Thyroid gland (tissue), 4 donors: ENCODE data around the gene OR2T29. TPM values are rescaled to one million over a fixed set of nuclear protein-coding genes. Genes with fewer than 3 reads are reported as not detected.
"Not testable (repeated sequence)": the region's sequence is repeated elsewhere in the genome, so short reads cannot be mapped to it uniquely, and the experiment has no call there.

Experiments
- DNase-seq, 2 donors: peaks; one replicate each; pipeline ENCODE4 v3.0.0-alpha.2; 2019
- H3K27ac ChIP-seq, 3 donors: fragments of 200-600 bp; sonication (generic); 1 replicate in 2 of 3; 2 replicates in 1 of 3; pipeline ENCODE4 v1.5.1; 2016 to 2019; ENCODE audit warnings: mild to moderate bottlenecking in 1 of 3, moderate library complexity in 1 of 3
- H3K27me3 ChIP-seq: fragments of 200-600 bp; sonication (generic); one replicate; pipeline ENCODE4 v1.5.1; 2019
- H3K36me3 ChIP-seq, 2 donors: fragments of 200-600 bp; sonication (generic); one replicate each; pipeline ENCODE4 v1.5.1; 2016 to 2019
- H3K4me1 ChIP-seq, 2 donors: fragments of 200-600 bp; sonication (generic); one replicate each; pipeline ENCODE4 v1.5.1; 2017 to 2019
- H3K4me3 ChIP-seq, 3 donors: fragments of 200-600 bp; sonication (generic); replicated peaks in 1 of 3; 1 replicate in 2 of 3; 2 replicates in 1 of 3; pipeline ENCODE4 v1.5.1; 2016; ENCODE audit warnings: mild to moderate bottlenecking in 1 of 3
- H3K9me3 ChIP-seq: fragments of 200-600 bp; sonication (generic); one replicate; pipeline ENCODE4 v1.5.1; 2017
- POLR2A ChIP-seq, 2 donors: fragments of 450-650 bp; IDR thresholded peaks; one replicate each; pipeline ENCODE4 v1.6.1; 2017; ENCODE audit warnings: antibody characterized with exemption in 2 of 2, mild to moderate bottlenecking in 2 of 2, moderate library complexity in 1 of 2
- WGBS, 2 donors: methylation state at CpG; one replicate each; pipeline ENCODE4 v1.1.5; 2017; 5-methylcytosine and 5-hydroxymethylcytosine counted together
- intact Hi-C: fragments of 100-400 bp; cut with DNase I; formaldehyde crosslinking; loops from one replicate; pipeline ENCODE4 v1.15.1; 2023
- total RNA-seq, 4 donors: library from RNA; depleted of rRNA; stranded (reverse); fragments of >200 nt; gene quantifications; one replicate each; pipeline ENCODE4 v1.2.3, GENCODE V29; 2016
- TF ChIP-seq, protein P1 (sequence below), 6 experiments: fragments of 200-600 bp in 3 of 6; fragments of 450-650 bp in 3 of 6; sonication (generic) in 3 of 6; IDR thresholded peaks; one replicate each; pipeline ENCODE4 v1.5.1; 2016 to 2019; ENCODE audit warnings: antibody characterized with exemption in 6 of 6, mild to moderate bottlenecking in 2 of 6, inconsistent platforms in 1 of 6, moderate library complexity in 1 of 6

The OR2T29 gene
- total RNA-seq, 4 donors from 2014 or later: not detected

GRCh38 chr1:248585266-248585665 lies 22.7 kb upstream of the OR2T29 start:
- WGBS, 2 donors: 70 to 86% methylated on average over 3 of the region's 3 CpGs
- H3K4me1 ChIP-seq: no peaks in the 10 kb centered on the region
- intact Hi-C loops: no loop called here
- H3K27me3 ChIP-seq: no peaks in the 10 kb centered on the region
- TF ChIP-seq, protein P1, sequence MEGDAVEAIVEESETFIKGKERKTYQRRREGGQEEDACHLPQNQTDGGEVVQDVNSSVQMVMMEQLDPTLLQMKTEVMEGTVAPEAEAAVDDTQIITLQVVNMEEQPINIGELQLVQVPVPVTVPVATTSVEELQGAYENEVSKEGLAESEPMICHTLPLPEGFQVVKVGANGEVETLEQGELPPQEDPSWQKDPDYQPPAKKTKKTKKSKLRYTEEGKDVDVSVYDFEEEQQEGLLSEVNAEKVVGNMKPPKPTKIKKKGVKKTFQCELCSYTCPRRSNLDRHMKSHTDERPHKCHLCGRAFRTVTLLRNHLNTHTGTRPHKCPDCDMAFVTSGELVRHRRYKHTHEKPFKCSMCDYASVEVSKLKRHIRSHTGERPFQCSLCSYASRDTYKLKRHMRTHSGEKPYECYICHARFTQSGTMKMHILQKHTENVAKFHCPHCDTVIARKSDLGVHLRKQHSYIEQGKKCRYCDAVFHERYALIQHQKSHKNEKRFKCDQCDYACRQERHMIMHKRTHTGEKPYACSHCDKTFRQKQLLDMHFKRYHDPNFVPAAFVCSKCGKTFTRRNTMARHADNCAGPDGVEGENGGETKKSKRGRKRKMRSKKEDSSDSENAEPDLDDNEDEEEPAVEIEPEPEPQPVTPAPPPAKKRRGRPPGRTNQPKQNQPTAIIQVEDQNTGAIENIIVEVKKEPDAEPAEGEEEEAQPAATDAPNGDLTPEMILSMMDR (IDR thresholded peaks at IDR 0.05): no peak
- no peak for TF ChIP-seq POLR2A (IDR thresholded peaks at IDR 0.05)
- DNase-seq: no peak
- H3K4me3 ChIP-seq: no peak overlapping the region
- no peak overlapping the region for H3K27ac ChIP-seq
- H3K36me3 ChIP-seq: no peaks in the 10 kb centered on the region
- H3K9me3 ChIP-seq: no peaks in the 10 kb centered on the region

DNA sequence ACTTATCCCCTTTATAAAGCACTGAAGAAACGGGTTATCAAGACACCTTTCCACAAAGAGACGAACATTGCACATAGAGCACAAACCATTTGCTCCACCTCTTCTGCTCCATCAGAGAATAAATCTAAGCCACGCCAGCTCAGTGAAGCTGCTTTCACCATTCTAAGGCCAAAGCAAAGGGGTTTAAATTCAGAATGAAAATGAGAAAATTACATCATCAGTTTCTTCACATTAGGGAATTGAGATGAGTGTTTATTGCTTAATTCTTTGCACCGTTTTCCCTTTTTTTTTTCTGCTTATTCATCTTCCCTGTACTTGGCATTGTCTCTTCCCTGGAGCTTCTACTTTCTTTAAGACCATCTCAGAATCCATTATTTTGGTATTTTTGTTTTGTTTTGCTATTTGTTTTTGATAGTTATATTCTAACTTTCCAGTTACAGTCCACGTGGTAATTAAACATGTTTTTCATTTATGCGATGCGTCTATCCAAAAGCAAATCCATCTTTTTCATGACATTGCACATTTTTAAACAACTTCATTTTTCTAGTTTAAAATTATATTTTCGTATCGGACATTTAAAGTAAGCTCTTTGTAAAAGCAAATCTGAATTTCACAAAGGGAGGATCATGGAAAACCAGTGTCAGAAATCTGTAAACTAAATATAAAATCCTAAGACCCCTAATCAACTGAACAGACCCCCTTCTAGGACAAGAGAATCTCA lies 13.8 kb upstream of the OR2T29 start:
- TF ChIP-seq, protein P1 (IDR thresholded peaks at IDR 0.05): no peak
- TF ChIP-seq POLR2A (IDR thresholded peaks at IDR 0.05): no peak
- Histone ChIP-seq H3K27ac (no peak overlapping the region), H3K36me3 (no peaks in the 10 kb centered on the region), H3K4me1 (no peaks in the 10 kb centered on the region), H3K4me3 (no peak overlapping the region), H3K27me3 (no peaks in the 10 kb centered on the region), H3K9me3 (no peaks in the 10 kb centered on the region)
- intact Hi-C loops: no loop called here
- WGBS, 2 donors: 79 to 83% methylated on average over 9 of the region's 9 CpGs
- DNase-seq: no peak

DNA sequence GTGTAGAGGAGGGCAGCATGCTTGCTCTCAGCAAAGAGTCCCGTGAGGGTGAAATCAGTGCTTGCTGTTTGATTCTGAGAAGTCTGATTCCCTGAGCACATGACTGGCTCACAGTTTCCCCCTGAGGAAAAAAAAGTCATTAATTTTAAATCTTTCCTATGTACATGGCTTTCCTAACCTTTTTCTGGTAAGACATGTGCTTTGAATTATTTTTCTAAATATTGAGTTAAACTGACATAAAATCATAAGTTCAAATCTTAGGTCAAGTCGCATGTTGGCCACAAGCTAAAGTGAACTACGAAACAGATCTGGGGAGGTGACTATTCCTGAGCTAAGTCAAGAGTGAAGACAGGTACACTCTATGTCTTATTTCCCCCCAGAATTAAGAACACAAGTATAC lies 12.1 kb upstream of the OR2T29 start, which contains the start of gene OR2T34:
OR2T34 (minus strand) TSS at position 101 of the 400 bp plus-strand sequence; CDS start at position 101, 0 bp downstream.
- H3K4me3 ChIP-seq, intact Hi-C loops, H3K9me3 ChIP-seq, DNase-seq, H3K27ac ChIP-seq, H3K4me1 ChIP-seq, H3K36me3 ChIP-seq, H3K27me3 ChIP-seq: not testable (repeated sequence)
- 90 to 91% methylated on average over 3 of the region's 3 CpGs for WGBS, 2 donors

- 81 to 83% methylated on average over 5 of the region's 8 CpGs for WGBS, 2 donors
- H3K36me3 ChIP-seq, H3K4me1 ChIP-seq, DNase-seq, H3K9me3 ChIP-seq, intact Hi-C loops, H3K27me3 ChIP-seq, H3K4me3 ChIP-seq, H3K27ac ChIP-seq: not testable (repeated sequence)
These were observed 11.3 kb upstream of the OR2T29 start for GRCh38 chr1:248573856-248574255.

DNA sequence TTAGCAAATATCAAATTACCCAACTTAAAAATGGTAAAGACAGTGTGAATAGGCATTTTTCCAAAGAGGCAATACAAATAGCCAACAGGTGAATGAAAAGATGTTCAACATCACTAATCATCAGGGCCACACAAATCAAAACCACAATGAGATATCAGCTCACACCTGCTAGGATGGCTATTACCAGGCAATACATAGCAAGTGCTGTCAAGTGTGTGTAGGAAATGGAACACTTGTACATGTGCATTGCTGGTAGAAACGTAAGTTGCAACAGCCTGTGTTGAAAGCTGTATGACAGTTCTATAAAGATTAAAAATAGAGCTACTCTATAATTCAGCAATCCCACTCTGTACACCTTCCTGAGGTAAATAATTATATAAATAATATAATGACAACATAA lies 9.5 kb upstream of the OR2T29 start:
- H3K36me3 ChIP-seq, H3K27me3 ChIP-seq, intact Hi-C loops, H3K27ac ChIP-seq, H3K4me1 ChIP-seq, DNase-seq, H3K9me3 ChIP-seq, H3K4me3 ChIP-seq: not testable (repeated sequence)
- WGBS, 2 donors: no CpG with 5 or more reads among the region's 1 CpG

DNA sequence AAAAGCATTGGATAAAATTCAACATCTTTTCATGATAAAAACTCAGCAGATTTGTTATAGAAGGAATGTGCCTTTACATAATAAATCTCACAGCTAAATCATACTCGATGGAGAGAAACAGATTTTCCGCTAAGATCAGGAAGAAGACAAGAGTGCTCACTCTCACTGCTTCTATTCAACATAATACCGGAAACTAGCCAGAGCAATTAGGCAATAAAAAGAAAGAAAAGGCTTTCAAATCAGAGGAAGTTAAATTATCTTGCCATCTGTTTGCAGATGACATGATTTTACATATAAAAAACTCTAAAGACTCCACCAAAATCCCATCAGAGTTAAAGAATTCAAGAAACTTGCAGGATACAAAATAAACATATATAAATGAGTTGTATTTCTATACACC lies 8.2 kb upstream of the OR2T29 start:
- H3K4me3 ChIP-seq, H3K4me1 ChIP-seq, H3K27me3 ChIP-seq, DNase-seq, H3K27ac ChIP-seq, H3K36me3 ChIP-seq, intact Hi-C loops, H3K9me3 ChIP-seq: not testable (repeated sequence)
- WGBS, 2 donors: 81 to 89% methylated on average over 3 of the region's 3 CpGs

GRCh38 chr1:248569049-248569448 lies 6.5 kb upstream of the OR2T29 start:
- 32 to 33% methylated on average over 2 of the region's 2 CpGs for WGBS, 2 donors
- H3K4me3 ChIP-seq, intact Hi-C loops, H3K27ac ChIP-seq, H3K9me3 ChIP-seq, DNase-seq, H3K4me1 ChIP-seq, H3K27me3 ChIP-seq, H3K36me3 ChIP-seq: not testable (repeated sequence)

DNA sequence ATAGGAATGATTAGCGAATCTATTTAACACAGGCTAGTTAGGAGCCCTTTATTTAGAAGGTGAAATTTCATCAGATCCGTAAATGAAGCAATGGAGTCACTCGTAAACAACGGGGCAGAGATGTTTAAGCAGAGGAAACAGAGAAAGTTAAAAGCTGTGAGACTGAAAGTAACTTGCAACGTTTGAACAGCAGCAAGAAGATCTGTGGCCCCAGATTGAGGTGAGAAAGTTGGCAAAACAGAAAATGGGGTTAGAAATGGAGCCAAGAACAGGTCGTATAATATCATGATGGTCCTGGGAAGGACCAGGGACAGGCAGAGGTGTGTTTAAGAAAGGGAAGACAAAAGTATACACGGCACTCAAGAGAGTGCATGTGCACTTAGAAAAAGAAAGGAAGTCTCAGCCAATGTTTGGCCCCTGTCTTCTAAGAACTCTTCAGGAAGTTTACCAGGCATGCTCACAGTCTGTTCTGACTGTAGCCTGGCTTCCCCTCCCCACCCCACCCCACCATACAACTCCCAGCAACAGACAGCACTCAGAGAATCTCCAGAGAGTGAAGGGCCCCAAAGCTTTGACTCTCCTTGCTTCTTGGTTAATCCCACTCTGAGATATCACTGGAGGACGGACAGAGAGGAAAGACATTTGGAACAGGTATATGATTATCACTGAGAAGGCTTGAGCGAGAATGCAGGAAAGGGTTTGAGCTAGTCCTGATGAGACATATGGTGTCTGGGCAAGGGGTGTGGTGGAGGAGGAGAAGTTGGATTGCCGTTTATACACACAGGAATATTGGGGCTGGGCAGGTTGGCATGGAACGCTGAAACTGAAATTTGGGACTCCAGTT lies 3.2 kb upstream of the OR2T29 start:
- intact Hi-C loops, DNase-seq, H3K9me3 ChIP-seq, H3K36me3 ChIP-seq, H3K27ac ChIP-seq, H3K4me3 ChIP-seq, H3K4me1 ChIP-seq, H3K27me3 ChIP-seq: not testable (repeated sequence)
- WGBS, 2 donors: 66 to 72% methylated on average over 11 of the region's 11 CpGs

DNA sequence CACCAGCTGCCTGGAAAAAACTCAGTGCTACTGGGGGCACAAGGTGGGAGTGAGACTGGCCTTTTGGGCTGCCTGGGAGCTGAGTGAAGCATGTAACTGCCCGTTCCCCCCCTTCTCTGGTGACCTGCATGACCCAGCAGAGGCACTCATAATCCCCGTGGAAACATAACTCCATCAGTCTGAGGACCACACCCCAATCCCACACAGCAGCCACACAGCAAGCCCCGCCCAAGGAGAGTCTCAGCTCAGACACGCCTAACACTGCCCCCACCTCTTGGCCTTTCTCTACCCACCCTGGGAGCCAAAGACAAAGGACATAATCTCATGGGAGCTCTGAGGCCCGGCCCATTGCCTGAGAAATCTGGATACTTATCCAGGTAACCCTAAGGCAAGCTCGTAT lies 11.5 kb downstream of the OR2T29 start:
- H3K9me3 ChIP-seq, H3K4me1 ChIP-seq, intact Hi-C loops, H3K36me3 ChIP-seq, DNase-seq, H3K27me3 ChIP-seq, H3K27ac ChIP-seq, H3K4me3 ChIP-seq: not testable (repeated sequence)
- WGBS, 2 donors: no CpG with 5 or more reads among the region's 6 CpGs

DNA sequence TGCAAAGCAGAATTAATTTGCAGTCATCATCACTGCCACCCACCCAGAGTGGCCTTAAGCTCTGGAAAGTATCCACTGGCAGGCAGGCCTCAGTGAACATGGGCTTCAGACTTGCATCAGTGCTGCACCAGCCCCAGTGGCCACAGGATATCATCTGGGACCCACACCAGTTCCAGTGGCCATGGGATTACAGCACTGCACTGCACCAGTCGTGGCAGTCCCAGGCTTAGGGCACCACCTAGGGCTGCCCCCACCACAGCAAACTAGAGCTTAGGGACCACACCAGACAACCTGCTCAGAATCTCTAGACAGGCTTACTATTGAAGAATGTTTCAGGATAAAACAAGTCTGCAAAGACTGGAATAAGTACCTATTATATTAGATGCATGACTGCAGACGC lies 15.2 kb downstream of the OR2T29 start:
- H3K36me3 ChIP-seq, H3K27me3 ChIP-seq, H3K27ac ChIP-seq, H3K4me1 ChIP-seq, intact Hi-C loops, H3K4me3 ChIP-seq, DNase-seq, H3K9me3 ChIP-seq: not testable (repeated sequence)
- WGBS, 2 donors: no CpG with 5 or more reads among the region's 2 CpGs

- DNase-seq, intact Hi-C loops, H3K36me3 ChIP-seq, H3K27ac ChIP-seq, H3K4me1 ChIP-seq, H3K27me3 ChIP-seq, H3K9me3 ChIP-seq, H3K4me3 ChIP-seq: not testable (repeated sequence)
These were observed 25.1 kb downstream of the OR2T29 start for GRCh38 chr1:248537449-248537848.
